ENCODE results near the gene NUDT13. TPM values are rescaled to one million over a fixed set of nuclear protein-coding genes. Genes with fewer than 3 reads are reported as not detected.
A peak's percentile ranks its signal among the peaks of the same experiment; 100 is the strongest.

Gene NUDT13
- total and polyA plus RNA-seq, 9 of the 15 experiments (the other 6 are each of a cell fraction or from before 2014, with no cell fraction given) = 4.7 to 11.1 (median 5.6) TPM

DNA sequence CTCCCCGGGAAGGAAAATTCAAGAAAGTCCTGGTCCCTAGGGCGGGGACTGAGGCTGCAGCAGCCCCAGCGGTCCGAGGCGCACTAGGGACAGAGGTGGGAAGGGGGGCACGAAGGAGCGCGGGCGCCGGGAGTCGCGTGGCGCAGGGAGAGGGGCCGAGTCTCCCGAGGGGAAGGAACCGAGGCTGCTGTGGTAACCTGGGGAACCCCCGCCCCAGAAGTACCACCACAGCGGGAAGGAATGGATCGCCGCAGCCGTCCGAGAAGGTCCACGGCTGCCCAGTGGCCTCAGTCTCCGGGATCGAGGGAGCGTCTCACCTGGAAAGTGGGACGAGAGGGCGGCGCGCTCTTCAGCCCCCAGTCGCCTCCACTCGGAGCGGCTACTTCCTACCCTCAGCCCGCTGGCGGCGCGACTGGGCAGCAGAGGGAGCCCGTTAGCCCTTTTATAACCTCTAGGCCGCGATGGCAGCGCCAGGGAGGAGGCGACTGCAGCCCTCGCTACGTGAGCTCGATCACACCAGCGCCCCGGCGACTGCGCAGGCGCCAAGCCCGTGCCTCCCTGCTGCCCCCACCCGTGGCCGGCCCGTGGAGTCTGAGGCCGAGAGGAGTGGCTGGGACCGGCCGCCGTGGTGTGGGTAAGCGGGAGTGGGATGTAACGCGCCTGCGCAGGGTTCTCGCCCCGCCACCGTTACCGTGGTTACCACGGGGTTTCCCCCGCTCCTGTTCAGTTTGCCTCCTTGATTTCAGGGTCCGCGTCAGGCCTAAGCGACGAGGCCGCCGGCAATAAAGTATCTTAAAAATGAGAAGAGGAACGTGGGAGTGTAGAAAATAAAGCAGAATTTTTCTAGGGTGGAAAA is 13.6 kb upstream of the NUDT13 start, which contains the start of gene P4HA1 (continued):
- TF ChIP-seq ZFX (CRISPR knock-in tag; IDR thresholded peaks at IDR 0.05) (peak; percentile 99), SMAD4 (CRISPR knock-in tag; conservative IDR thresholded peaks at IDR 0.05) (peak; percentile 77), NFIX (CRISPR knock-in tag; IDR thresholded peaks at IDR 0.05; ENCODE audit: low read depth) (no peak), HES1 (IDR thresholded peaks at IDR 0.05; ENCODE audit: low read depth) (no peak), GTF2B (IDR thresholded peaks at IDR 0.05; ENCODE audit: extremely low read depth, insufficient read length) (peak; percentile 93), SP1 (CRISPR knock-in tag; IDR thresholded peaks at IDR 0.05) (peak; percentile 92), FOXK1 (CRISPR knock-in tag; IDR thresholded peaks at IDR 0.05; ENCODE audit: borderline replicate concordance) (peak; percentile 88; the same call in 1 of the 2 replicates), CBX3 (IDR thresholded peaks at IDR 0.05; ENCODE audit: borderline replicate concordance in 1 of 2, low read length in 2 of 2) (peak in 1 of 2 experiments; percentile 89; a peak in 2 of 3 replicates), ZNF282 (CRISPR knock-in tag; IDR thresholded peaks at IDR 0.05) (no peak; the same call in none of the 2 replicates), MYC (IDR thresholded peaks at IDR 0.05; ENCODE audit: low read depth, low read length) (peak; percentile 81), MYC (CRISPR knock-in tag; IDR thresholded peaks at IDR 0.05; ENCODE audit: borderline replicate concordance, low read depth) (peak; percentile 58; the same call in 1 of the 2 replicates), ZNF354B (CRISPR knock-in tag; IDR thresholded peaks at IDR 0.05) (0 out of 2 replicates have a peak, but pooled peaks have one; percentile 35), PPARD (CRISPR knock-in tag; IDR thresholded peaks at IDR 0.05) (no peak), E2F3 (CRISPR knock-in tag; IDR thresholded peaks at IDR 0.05) (0 out of 2 replicates have a peak, but pooled peaks have one; percentile 46)
- TF ChIP-seq, protein P1, sequence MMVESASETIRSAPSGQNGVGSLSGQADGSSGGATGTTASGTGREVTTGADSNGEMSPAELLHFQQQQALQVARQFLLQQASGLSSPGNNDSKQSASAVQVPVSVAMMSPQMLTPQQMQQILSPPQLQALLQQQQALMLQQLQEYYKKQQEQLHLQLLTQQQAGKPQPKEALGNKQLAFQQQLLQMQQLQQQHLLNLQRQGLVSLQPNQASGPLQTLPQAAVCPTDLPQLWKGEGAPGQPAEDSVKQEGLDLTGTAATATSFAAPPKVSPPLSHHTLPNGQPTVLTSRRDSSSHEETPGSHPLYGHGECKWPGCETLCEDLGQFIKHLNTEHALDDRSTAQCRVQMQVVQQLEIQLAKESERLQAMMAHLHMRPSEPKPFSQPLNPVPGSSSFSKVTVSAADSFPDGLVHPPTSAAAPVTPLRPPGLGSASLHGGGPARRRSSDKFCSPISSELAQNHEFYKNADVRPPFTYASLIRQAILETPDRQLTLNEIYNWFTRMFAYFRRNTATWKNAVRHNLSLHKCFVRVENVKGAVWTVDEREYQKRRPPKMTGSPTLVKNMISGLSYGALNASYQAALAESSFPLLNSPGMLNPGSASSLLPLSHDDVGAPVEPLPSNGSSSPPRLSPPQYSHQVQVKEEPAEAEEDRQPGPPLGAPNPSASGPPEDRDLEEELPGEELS (CRISPR knock-in tag; IDR thresholded peaks at IDR 0.05; ENCODE audit: borderline replicate concordance) = peak; percentile 18; the same call in 1 of the 2 replicates
- TF ChIP-seq, protein P2, sequence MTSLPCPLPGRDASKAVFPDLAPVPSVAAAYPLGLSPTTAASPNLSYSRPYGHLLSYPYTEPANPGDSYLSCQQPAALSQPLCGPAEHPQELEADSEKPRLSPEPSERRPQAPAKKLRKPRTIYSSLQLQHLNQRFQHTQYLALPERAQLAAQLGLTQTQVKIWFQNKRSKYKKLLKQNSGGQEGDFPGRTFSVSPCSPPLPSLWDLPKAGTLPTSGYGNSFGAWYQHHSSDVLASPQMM (CRISPR knock-in tag; IDR thresholded peaks at IDR 0.05) = no peak
- TF ChIP-seq, protein P3, sequence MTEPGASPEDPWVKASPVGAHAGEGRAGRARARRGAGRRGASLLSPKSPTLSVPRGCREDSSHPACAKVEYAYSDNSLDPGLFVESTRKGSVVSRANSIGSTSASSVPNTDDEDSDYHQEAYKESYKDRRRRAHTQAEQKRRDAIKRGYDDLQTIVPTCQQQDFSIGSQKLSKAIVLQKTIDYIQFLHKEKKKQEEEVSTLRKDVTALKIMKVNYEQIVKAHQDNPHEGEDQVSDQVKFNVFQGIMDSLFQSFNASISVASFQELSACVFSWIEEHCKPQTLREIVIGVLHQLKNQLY (CRISPR knock-in tag; conservative IDR thresholded peaks at IDR 0.05) = peak; percentile 97
- TF ChIP-seq, protein P4, sequence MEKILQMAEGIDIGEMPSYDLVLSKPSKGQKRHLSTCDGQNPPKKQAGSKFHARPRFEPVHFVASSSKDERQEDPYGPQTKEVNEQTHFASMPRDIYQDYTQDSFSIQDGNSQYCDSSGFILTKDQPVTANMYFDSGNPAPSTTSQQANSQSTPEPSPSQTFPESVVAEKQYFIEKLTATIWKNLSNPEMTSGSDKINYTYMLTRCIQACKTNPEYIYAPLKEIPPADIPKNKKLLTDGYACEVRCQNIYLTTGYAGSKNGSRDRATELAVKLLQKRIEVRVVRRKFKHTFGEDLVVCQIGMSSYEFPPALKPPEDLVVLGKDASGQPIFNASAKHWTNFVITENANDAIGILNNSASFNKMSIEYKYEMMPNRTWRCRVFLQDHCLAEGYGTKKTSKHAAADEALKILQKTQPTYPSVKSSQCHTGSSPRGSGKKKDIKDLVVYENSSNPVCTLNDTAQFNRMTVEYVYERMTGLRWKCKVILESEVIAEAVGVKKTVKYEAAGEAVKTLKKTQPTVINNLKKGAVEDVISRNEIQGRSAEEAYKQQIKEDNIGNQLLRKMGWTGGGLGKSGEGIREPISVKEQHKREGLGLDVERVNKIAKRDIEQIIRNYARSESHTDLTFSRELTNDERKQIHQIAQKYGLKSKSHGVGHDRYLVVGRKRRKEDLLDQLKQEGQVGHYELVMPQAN (IDR thresholded peaks at IDR 0.05; ENCODE audit: borderline replicate concordance) = peak; percentile 86; the same call in 1 of the 2 replicates

Measured in K562 (cell line).